Measurements from ENCODE around the gene MRPL48. TPM values are rescaled to one million over a fixed set of nuclear protein-coding genes. Genes with fewer than 3 reads are reported as not detected.

The MRPL48 gene
- total RNA-seq, 1 donor from 2014 or later, result 51.4 TPM

- TF ChIP-seq, protein P1, sequence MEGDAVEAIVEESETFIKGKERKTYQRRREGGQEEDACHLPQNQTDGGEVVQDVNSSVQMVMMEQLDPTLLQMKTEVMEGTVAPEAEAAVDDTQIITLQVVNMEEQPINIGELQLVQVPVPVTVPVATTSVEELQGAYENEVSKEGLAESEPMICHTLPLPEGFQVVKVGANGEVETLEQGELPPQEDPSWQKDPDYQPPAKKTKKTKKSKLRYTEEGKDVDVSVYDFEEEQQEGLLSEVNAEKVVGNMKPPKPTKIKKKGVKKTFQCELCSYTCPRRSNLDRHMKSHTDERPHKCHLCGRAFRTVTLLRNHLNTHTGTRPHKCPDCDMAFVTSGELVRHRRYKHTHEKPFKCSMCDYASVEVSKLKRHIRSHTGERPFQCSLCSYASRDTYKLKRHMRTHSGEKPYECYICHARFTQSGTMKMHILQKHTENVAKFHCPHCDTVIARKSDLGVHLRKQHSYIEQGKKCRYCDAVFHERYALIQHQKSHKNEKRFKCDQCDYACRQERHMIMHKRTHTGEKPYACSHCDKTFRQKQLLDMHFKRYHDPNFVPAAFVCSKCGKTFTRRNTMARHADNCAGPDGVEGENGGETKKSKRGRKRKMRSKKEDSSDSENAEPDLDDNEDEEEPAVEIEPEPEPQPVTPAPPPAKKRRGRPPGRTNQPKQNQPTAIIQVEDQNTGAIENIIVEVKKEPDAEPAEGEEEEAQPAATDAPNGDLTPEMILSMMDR (conservative IDR thresholded peaks at IDR 0.05), result no peak
- Mint-ChIP-seq H3K4me3 (no peak overlapping the region), H3K36me3 (ENCODE audit: low read depth) (peaks cover 9% of the 10 kb centered on the region), H3K27ac (ENCODE audit: unreplicated experiment) (no peak overlapping the region), H3K4me1 (no peaks in the 10 kb centered on the region), H3K9me3 (no peaks in the 10 kb centered on the region), H3K27me3 (ENCODE audit: low read depth) (no peaks in the 10 kb centered on the region)
- DNase-seq (ENCODE audit: low read depth, low spot score), result no peak
Observed at GRCh38 chr11:73907191-73907590, 119.5 kb downstream of the MRPL48 start.

GRCh38 chr11:73912026-73912425 is 124.4 kb downstream of the MRPL48 start:
- Mint-ChIP-seq H3K9me3 (no peaks in the 10 kb centered on the region), H3K4me1 (no peaks in the 10 kb centered on the region), H3K27ac (ENCODE audit: unreplicated experiment) (no peak overlapping the region), H3K4me3 (no peak overlapping the region), H3K36me3 (ENCODE audit: low read depth) (peaks cover 11% of the 10 kb centered on the region), H3K27me3 (ENCODE audit: low read depth) (no peaks in the 10 kb centered on the region)
- no peak for DNase-seq (ENCODE audit: low read depth, low spot score)
- TF ChIP-seq, protein P1 (conservative IDR thresholded peaks at IDR 0.05), result no peak

- no peak for DNase-seq (ENCODE audit: low read depth, low spot score)
- no peak overlapping the region for H3K27ac Mint-ChIP-seq (ENCODE audit: unreplicated experiment)
- H3K9me3 Mint-ChIP-seq, result no peaks in the 10 kb centered on the region
- TF ChIP-seq, protein P1 (conservative IDR thresholded peaks at IDR 0.05), result no peak
- no peaks in the 10 kb centered on the region for H3K4me1 Mint-ChIP-seq
- peaks cover 11% of the 10 kb centered on the region for H3K36me3 Mint-ChIP-seq (ENCODE audit: low read depth)
- H3K4me3 Mint-ChIP-seq, result no peak overlapping the region
- no peaks in the 10 kb centered on the region for H3K27me3 Mint-ChIP-seq (ENCODE audit: low read depth)
Observed at GRCh38 chr11:73913472-73913871, 125.8 kb downstream of the MRPL48 start.

DNA sequence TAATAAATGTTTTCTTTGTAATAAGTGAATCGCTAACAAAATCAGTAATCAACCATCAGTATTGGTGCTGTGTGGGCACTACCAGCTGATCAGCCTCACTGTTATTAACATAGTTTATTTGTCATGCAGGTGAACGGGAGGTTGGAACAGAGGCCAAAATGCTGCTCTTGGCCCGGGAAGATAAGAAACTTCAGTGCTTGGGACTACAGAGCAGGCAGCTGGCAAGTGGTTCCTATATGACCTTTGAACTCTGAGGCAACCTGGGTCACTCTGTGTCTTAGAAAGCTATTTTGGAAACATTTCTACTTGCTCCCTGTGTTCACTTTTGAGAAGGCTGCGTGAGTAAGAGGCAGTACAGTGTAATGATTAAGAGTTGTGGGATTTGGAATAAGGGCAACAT is 126.6 kb downstream of the MRPL48 start:
- Mint-ChIP-seq H3K27me3 (ENCODE audit: low read depth) (no peaks in the 10 kb centered on the region), H3K4me3 (no peak overlapping the region), H3K4me1 (no peaks in the 10 kb centered on the region), H3K36me3 (ENCODE audit: low read depth) (peaks cover 11% of the 10 kb centered on the region), H3K27ac (ENCODE audit: unreplicated experiment) (no peak overlapping the region), H3K9me3 (no peaks in the 10 kb centered on the region)
- no peak for DNase-seq (ENCODE audit: low read depth, low spot score)
- TF ChIP-seq, protein P1 (conservative IDR thresholded peaks at IDR 0.05), result no peak

Other genes with a start within 250 kb of the MRPL48 start
- gene FAM168A, start 189.8 kb upstream of the MRPL48 start, total RNA-seq, result 46.6 and 47.3 TPM in 2 replicates
- gene PLEKHB1, start 141.3 kb upstream of the MRPL48 start, total RNA-seq, result 42.6 and 42.7 TPM in 2 replicates
- gene RAB6A, start 26.8 kb upstream of the MRPL48 start, total RNA-seq, result 75.0 and 85.9 TPM in 2 replicates
- gene COA4, start 89.0 kb downstream of the MRPL48 start, total RNA-seq, result 86.7 and 86.9 TPM in 2 replicates
- gene PAAF1, start 89.1 kb downstream of the MRPL48 start, total RNA-seq, result 27.5 and 33.2 TPM in 2 replicates
- gene DNAJB13, start 163.2 kb downstream of the MRPL48 start, total RNA-seq, result 0.32 and 0.35 TPM in 2 replicates
- gene UCP2, start 195.0 kb downstream of the MRPL48 start, total RNA-seq, result 66.4 and 71.4 TPM in 2 replicates
- 4.0 TPM in 2 replicates for gene UCP3, start 221.2 kb downstream of the MRPL48 start, total RNA-seq

Data from neural crest cell (in vitro differentiated cells).